PC-9 (cell line): ENCODE data around the gene HAAO. TPM values are rescaled to one million over a fixed set of nuclear protein-coding genes. Genes with fewer than 3 reads are reported as not detected.

Experiments
- BruUV-seq: library from RNA; stranded (reverse); fragments of 400-500 nt; replicated peaks from 2 replicates; lab custom pipeline; 2021; lab: Mats Ljungman, UMichigan
- CTCF ChIA-PET: fragments of 300-600 bp; sonication (Branson Sonifier 250); formaldehyde crosslinking; loops from one replicate; lab custom pipeline; 2022; ENCODE audit warnings: antibody characterized with exemption; lab: Charles Lee
- POLR2A ChIA-PET: fragments of 300-600 bp; sonication (Branson Sonifier 250); formaldehyde crosslinking; loops from one replicate; lab custom pipeline; 2022; ENCODE audit warnings: antibody characterized with exemption; ENCODE audit not compliant: unreplicated experiment; lab: Charles Lee
- DNase-seq, 2 experiments: peaks; one replicate each; pipeline versions ENCODE4 v3.0.0 to v3.0.0-alpha.2; 2015 to 2022; ENCODE audit warnings: mixed read lengths in 1 of 2
- H2AFZ ChIP-seq: fragments of 200-600 bp; sonication (generic); 2 replicates; pipeline ENCODE4 v1.8.1; 2017; ENCODE audit warnings: antibody characterized with exemption
- H3F3A ChIP-seq: fragments of 200-600 bp; sonication (generic); 2 replicates; pipeline ENCODE4 v1.8.1; 2017; ENCODE audit warnings: antibody characterized with exemption, mild to moderate bottlenecking, low read depth; ENCODE audit not compliant: insufficient read depth
- H3K27ac ChIP-seq: fragments of 200-600 bp; sonication (generic); 2 replicates; pipeline ENCODE4 v1.6.1; 2016; ENCODE audit warnings: mixed run types
- H3K27me3 ChIP-seq: fragments of 200-600 bp; sonication (generic); 2 replicates; pipeline ENCODE4 v1.6.1; 2016; ENCODE audit warnings: low read depth, mixed run types; ENCODE audit not compliant: insufficient read depth
- H3K36me3 ChIP-seq: fragments of 200-600 bp; sonication (generic); 2 replicates; pipeline ENCODE4 v1.6.1; 2016; ENCODE audit warnings: low read depth, mixed run types
- H3K4me1 ChIP-seq: fragments of 200-600 bp; sonication (generic); replicated peaks from 2 replicates; pipeline ENCODE4 v1.6.1; 2016; ENCODE audit warnings: mixed run types; ENCODE audit not compliant: insufficient read depth
- H3K4me2 ChIP-seq: fragments of 200-600 bp; sonication (generic); 2 replicates; pipeline ENCODE4 v1.6.1; 2017; ENCODE audit warnings: mixed run types
- H3K4me3 ChIP-seq: fragments of 200-600 bp; sonication (generic); 2 replicates; pipeline ENCODE4 v1.6.1; 2016; ENCODE audit warnings: mixed run types
- H3K79me2 ChIP-seq: fragments of 200-600 bp; sonication (generic); 2 replicates; pipeline ENCODE4 v1.6.1; 2017; ENCODE audit warnings: low read depth, mixed run types
- H3K9me2 ChIP-seq: fragments of 200-600 bp; sonication (generic); 2 replicates; pipeline ENCODE4 v1.8.1; 2017; ENCODE audit warnings: mild to moderate bottlenecking; ENCODE audit not compliant: insufficient read depth
- H3K9me3 ChIP-seq: fragments of 200-600 bp; sonication (generic); 2 replicates; pipeline ENCODE4 v1.8.1; 2016; ENCODE audit warnings: low read depth; ENCODE audit not compliant: insufficient read depth
- H4K20me1 ChIP-seq: fragments of 200-600 bp; sonication (generic); 2 replicates; pipeline ENCODE4 v1.8.1; 2017; ENCODE audit not compliant: insufficient read depth
- CTCF ChIP-seq: fragments of 200-600 bp; sonication (generic); conservative IDR thresholded peaks from 2 replicates; pipeline ENCODE4 v1.6.1; 2017; ENCODE audit warnings: mixed run types, antibody characterized with exemption, mild to moderate bottlenecking, moderate library complexity
- EZH2 ChIP-seq: fragments of 200-600 bp; sonication (generic); IDR thresholded peaks from 2 replicates; pipeline ENCODE4 v1.8.0; 2017; ENCODE audit warnings: antibody characterized with exemption, low read depth
- intact Hi-C: fragments of 100-400 bp; cut with micrococcal nuclease; formaldehyde crosslinking; loops from one replicate; pipeline ENCODE4 v1.10.0; 2022; ENCODE audit not compliant: unreplicated experiment
- total RNA-seq: library from RNA; stranded (reverse); gene quantifications from 2 replicates; pipeline ENCODE4 v1.2.3, GENCODE V29; 2021

Gene HAAO
- total RNA-seq, 1 experiment from 2014 or later: not detected

DNA sequence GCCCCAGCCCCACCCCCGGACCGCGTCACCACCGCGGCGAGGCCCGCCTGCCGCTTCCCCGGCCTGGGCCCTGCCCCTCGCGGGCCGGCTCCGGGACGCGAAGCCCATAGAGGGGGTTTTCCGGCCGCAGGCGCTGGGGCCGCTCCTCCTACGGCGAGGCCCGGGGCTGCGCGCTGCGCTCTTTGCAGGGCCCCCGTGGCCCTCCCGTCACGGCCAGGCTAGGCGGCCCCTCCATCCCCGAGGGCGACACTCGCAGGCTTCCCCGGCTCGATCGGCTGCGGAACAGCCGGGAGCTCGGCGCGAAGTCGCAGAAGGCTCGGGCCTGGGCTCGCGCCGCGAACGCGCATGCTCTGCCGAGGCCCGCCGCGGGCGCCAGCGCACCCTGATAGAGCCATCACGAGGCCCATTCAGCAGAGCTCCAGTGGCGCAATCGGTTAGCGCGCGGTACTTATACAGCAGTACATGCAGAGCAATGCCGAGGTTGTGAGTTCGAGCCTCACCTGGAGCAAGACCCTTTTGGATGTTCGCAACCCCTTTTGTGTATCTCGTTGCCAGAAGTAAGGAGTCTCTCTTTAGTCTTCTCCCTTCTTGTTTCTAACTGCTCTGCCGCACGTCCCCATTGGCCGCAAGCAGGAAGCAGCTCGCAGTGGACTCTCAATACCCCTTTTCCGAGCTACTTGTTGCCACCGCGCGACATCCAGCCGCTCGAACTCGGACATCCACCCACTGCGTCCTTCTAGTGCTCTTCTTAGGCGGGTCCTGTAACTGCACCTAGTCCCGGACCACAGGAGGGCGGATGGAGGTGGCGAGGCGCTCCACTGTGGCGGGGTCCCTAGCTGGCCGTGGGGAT is 18.0 kb upstream of the HAAO start:
- Histone ChIP-seq H3K79me2 (no peaks in the 10 kb centered on the region), H2AFZ (peak overlapping the region; percentile 95), H3K4me1 (peaks cover 9% of the 10 kb centered on the region), H3K9me2 (no peaks in the 10 kb centered on the region), H3K4me3 (peak overlapping the region; percentile 71), H3K4me2 (peak overlapping the region; percentile 87), H3K36me3 (no peaks in the 10 kb centered on the region), H3K9me3 (peaks cover 11% of the 10 kb centered on the region; the same call in 1 of the 2 replicates), H4K20me1 (no peaks in the 10 kb centered on the region), H3F3A (peaks cover 37% of the 10 kb centered on the region), H3K27ac (peak overlapping the region; percentile 82), H3K27me3 (no peaks in the 10 kb centered on the region)
- TSS peak; percentile 80 for BruUV-seq
- TF ChIP-seq CTCF: no peak
- TF ChIP-seq EZH2: no peak
- ChIA-PET CTCF (interaction anchor here (0.6 kb wide), 1 partner anchor 311 kb away, joined by 4 read pairs; no protein-coding TSS in a partner anchor), POLR2A (interaction anchor here (0.5 to 0.7 kb wide), 4 partner anchors 276 to 785 kb away, joined by 3 to 8 read pairs (median 4); no protein-coding TSS in a partner anchor)
- intact Hi-C loops: loop anchor here (2.0 to 5.0 kb wide), 2 partner anchors 316 to 448 kb away; partner anchors contain the start of gene COX7A2L
- peak; percentile 92 to 97 for DNase-seq

- TF ChIP-seq CTCF (no peak), EZH2 (no peak)
- H4K20me1 ChIP-seq: no peaks in the 10 kb centered on the region
- peak overlapping the region; percentile 82 for H3K27ac ChIP-seq
- no peaks in the 10 kb centered on the region for H3K79me2 ChIP-seq
- ChIA-PET POLR2A (interaction anchor here (0.6 to 0.7 kb wide), 4 partner anchors 43 to 1577 kb away, joined by 3 to 5 read pairs (median 4); no protein-coding TSS in a partner anchor), CTCF (no interaction called here)
- intact Hi-C loops: loop anchor here (2.0 to 10.0 kb wide), 4 partner anchors 315 to 955 kb away; partner anchors contain the start of gene COX7A2L
- no peaks in the 10 kb centered on the region for H3K9me2 ChIP-seq
- peaks cover 11% of the 10 kb centered on the region; the same call in 1 of the 2 replicates for H3K9me3 ChIP-seq
- no peaks in the 10 kb centered on the region for H3K36me3 ChIP-seq
- H3K4me3 ChIP-seq: peak overlapping the region; percentile 71
- peak; percentile 69 to 89 for DNase-seq
- H3F3A ChIP-seq: peaks cover 37% of the 10 kb centered on the region
- peak overlapping the region; percentile 73 for H2AFZ ChIP-seq
- peak overlapping the region; percentile 84 for H3K4me2 ChIP-seq
- peaks cover 9% of the 10 kb centered on the region for H3K4me1 ChIP-seq
- H3K27me3 ChIP-seq: no peaks in the 10 kb centered on the region
- BruUV-seq: no TSS peak
These were observed 17.4 kb upstream of the HAAO start for GRCh38 chr2:42809819-42810120.

- Histone ChIP-seq H4K20me1 (no peaks in the 10 kb centered on the region), H3K9me3 (peaks cover 11% of the 10 kb centered on the region; the same call in 1 of the 2 replicates), H3K27me3 (no peaks in the 10 kb centered on the region), H3K4me1 (peaks cover 9% of the 10 kb centered on the region), H3K4me2 (peak overlapping the region; percentile 84), H3K4me3 (peak overlapping the region; percentile 71), H3K79me2 (no peaks in the 10 kb centered on the region), H3K27ac (peak overlapping the region; percentile 82), H3F3A (peaks cover 37% of the 10 kb centered on the region), H2AFZ (peak overlapping the region; percentile 73), H3K36me3 (no peaks in the 10 kb centered on the region), H3K9me2 (no peaks in the 10 kb centered on the region)
- TF ChIP-seq EZH2 (no peak), CTCF (peak; percentile 38; the same call in 1 of the 2 replicates)
- intact Hi-C loops: loop anchor here (10.0 kb wide), 2 partner anchors 714 to 954 kb away; no protein-coding TSS in a partner anchor
- BruUV-seq: TSS peak; percentile 69
- DNase-seq: no peak
- CTCF ChIA-PET: no interaction called here
- POLR2A ChIA-PET: interaction anchor here (0.6 to 0.7 kb wide), 4 partner anchors 43 to 1578 kb away, joined by 3 to 5 read pairs (median 4); no protein-coding TSS in a partner anchor
These were observed 16.9 kb upstream of the HAAO start for GRCh38 chr2:42809131-42809818.
